Mammary epithelial cell (primary cell): ENCODE data around the gene ZMIZ1.

Source experiments
- CTCF ChIP-seq, 2 donors: IDR thresholded peaks in 1 of 2; conservative IDR thresholded peaks in 1 of 2; 2 replicates each; pipeline ENCODE4 v1.5.1; 2011 to 2012; ENCODE audit warnings: inconsistent platforms in 2 of 2, low read length in 2 of 2, mild to moderate bottlenecking in 2 of 2, control low read depth in 1 of 2, low read depth in 1 of 2; ENCODE audit not compliant: insufficient read depth in 1 of 2; ENCODE audit errors: extremely low read depth in 1 of 2
- EZH2 ChIP-seq: IDR thresholded peaks from 2 replicates; pipeline ENCODE4 v1.6.1; 2012; ENCODE audit warnings: low read length, inconsistent platforms, borderline replicate concordance

GRCh38 chr10:79148452-79149344 lies 79.9 kb downstream of the ZMIZ1 start:
- no peak for TF ChIP-seq CTCF (conservative IDR thresholded peaks at IDR 0.05 in 1 of 2, IDR thresholded peaks at IDR 0.05 in 1 of 2; ENCODE audit: extremely low read depth in 1 of 2, insufficient read depth in 1 of 2, low read depth in 1 of 2, low read length in 2 of 2)
- TF ChIP-seq EZH2: no peak
